ENCODE data around the gene LRIT2. TPM values are rescaled to one million over a fixed set of nuclear protein-coding genes. Genes with fewer than 3 reads are reported as not detected.
"Not testable (repeated sequence)": the region's sequence is repeated elsewhere in the genome, so short reads cannot be mapped to it uniquely, and the experiment has no call there.

Gene LRIT2
- total RNA-seq, 1 donor: not detected

DNA sequence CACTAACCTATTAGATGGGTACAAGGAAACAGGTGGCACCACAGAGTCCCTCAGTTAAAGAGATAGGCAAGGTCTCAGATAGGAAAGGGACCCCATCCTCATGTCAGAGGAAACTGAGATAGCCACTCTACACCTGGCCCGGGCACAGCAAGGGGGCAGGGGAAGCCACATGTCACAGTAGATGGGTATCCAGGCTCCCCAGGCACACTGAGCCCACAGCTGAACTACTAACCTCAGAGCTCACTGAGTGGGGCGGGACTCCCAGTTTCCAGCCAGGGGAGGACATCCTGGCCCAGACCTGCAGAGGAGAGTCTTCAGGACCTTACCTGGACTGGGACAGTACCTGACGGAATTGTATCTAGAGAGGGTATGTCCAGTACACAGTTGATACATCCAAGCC, 34.7 kb downstream of the LRIT2 start:
- Histone ChIP-seq H3K4me1 (ENCODE audit: insufficient read depth, low read length) (peaks cover 19% of the 10 kb centered on the region), H3K4me3 (ENCODE audit: low read length) (no peak overlapping the region), H3K27me3 (ENCODE audit: insufficient read depth, low read length) (peaks cover 23% of the 10 kb centered on the region), H3K9me3 (ENCODE audit: low read depth, low read length) (no peaks in the 10 kb centered on the region)

DNA sequence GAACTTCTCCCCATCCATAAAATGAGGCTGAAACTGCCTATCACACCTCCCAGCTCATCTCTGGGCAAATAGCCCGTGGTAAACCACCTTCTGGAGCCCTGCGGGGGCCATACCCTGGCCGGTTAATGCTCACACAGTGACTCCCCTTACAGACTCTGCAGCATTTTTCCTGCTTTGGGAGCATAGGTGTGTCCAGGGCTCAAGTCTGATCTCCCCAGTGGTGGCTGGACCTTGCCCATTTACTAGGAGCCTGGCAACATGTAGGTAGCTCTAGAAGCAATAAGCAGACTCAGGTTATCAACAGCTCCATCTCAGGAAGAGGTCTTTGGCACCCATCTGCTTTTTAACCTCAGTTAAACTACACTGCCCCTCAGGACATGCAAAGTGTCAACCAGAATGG, 36.5 kb downstream of the LRIT2 start:
- no peaks in the 10 kb centered on the region for H3K9me3 ChIP-seq (ENCODE audit: low read depth, low read length)
- H3K4me3 ChIP-seq (ENCODE audit: low read length): no peak overlapping the region
- H3K4me1 ChIP-seq (ENCODE audit: insufficient read depth, low read length): peaks cover 11% of the 10 kb centered on the region
- H3K27me3 ChIP-seq (ENCODE audit: insufficient read depth, low read length): peaks cover 8% of the 10 kb centered on the region

- Histone ChIP-seq H3K27me3 (ENCODE audit: insufficient read depth, low read length) (no peaks in the 10 kb centered on the region), H3K4me1 (ENCODE audit: insufficient read depth, low read length) (no peaks in the 10 kb centered on the region), H3K4me3 (ENCODE audit: low read length) (no peak overlapping the region), H3K9me3 (ENCODE audit: low read depth, low read length) (no peaks in the 10 kb centered on the region)
These were observed 39.7 kb downstream of the LRIT2 start for GRCh38 chr10:84185526-84186175.

GRCh38 chr10:84184517-84184916, 40.8 kb downstream of the LRIT2 start:
- Histone ChIP-seq H3K4me1 (ENCODE audit: insufficient read depth, low read length) (peaks cover under 1% of the 10 kb centered on the region), H3K9me3 (ENCODE audit: low read depth, low read length) (no peaks in the 10 kb centered on the region), H3K4me3 (ENCODE audit: low read length) (no peak overlapping the region), H3K27me3 (ENCODE audit: insufficient read depth, low read length) (no peaks in the 10 kb centered on the region)

GRCh38 chr10:84181631-84182030, 43.7 kb downstream of the LRIT2 start:
- peaks cover 22% of the 10 kb centered on the region for H3K4me1 ChIP-seq (ENCODE audit: insufficient read depth, low read length)

GRCh38 chr10:84180386-84180785, 45.0 kb downstream of the LRIT2 start:
- H3K27me3 ChIP-seq (ENCODE audit: insufficient read depth, low read length); H3K4me3 ChIP-seq (ENCODE audit: low read length); H3K9me3 ChIP-seq (ENCODE audit: low read depth, low read length): not testable (repeated sequence)
- H3K4me1 ChIP-seq (ENCODE audit: insufficient read depth, low read length): peaks cover 27% of the 10 kb centered on the region

More at GRCh38 chr10:84181631-84182030, 43.7 kb downstream of the LRIT2 start:
- no peaks in the 10 kb centered on the region for H3K27me3 ChIP-seq (ENCODE audit: insufficient read depth, low read length)
- no peak overlapping the region for H3K4me3 ChIP-seq (ENCODE audit: low read length)
- no peaks in the 10 kb centered on the region for H3K9me3 ChIP-seq (ENCODE audit: low read depth, low read length)

- Histone ChIP-seq H3K27me3 (ENCODE audit: insufficient read depth, low read length) (no peaks in the 10 kb centered on the region), H3K9me3 (ENCODE audit: low read depth, low read length) (no peaks in the 10 kb centered on the region), H3K4me1 (ENCODE audit: insufficient read depth, low read length) (peaks cover 27% of the 10 kb centered on the region), H3K4me3 (ENCODE audit: low read length) (no peak overlapping the region)
These were observed 46.2 kb downstream of the LRIT2 start for GRCh38 chr10:84179059-84179710.

DNA sequence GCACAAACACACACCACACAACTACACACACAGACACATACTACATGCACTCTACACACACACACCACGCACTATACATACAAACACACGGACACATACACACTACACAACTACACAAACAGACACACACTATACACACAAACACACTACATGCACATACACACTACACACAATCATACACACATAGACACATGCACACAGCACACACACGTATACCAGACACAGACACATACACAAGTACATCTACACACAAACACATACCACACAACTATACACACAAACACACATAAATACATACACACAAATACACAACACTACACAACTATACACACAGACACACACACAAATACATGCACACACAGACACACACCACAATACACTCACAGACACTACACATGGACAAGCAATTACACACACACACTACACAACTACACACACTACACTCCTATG, 47.2 kb downstream of the LRIT2 start:
- H3K4me3 ChIP-seq (ENCODE audit: low read length): no peak overlapping the region
- no peaks in the 10 kb centered on the region for H3K27me3 ChIP-seq (ENCODE audit: insufficient read depth, low read length)
- no peaks in the 10 kb centered on the region for H3K9me3 ChIP-seq (ENCODE audit: low read depth, low read length)

DNA sequence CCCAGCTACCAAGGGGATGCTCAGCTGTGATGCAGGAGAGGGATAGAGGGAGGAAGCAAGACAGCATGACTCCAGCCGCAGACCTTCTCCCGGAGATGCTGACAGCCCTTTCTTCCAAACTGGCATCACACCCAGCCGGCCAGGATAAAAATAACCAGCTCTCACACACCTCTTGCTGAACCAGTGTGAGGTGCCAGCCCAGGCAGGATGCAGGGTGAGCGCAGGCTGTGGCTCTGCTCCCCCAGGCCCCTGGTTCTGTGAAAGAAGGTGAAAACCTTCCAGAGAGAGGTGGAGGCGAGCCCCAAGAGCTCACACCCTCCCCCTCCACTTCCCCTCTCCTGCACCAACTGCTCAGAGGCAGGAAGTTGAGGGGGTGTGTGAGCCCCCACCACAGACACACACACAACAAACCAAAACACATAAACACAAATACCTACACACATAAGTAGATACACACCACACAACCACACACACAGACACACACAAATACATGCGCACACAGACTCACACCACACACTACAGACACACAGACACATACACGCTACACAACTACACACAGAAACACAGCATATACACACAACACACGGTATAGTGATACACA, 47.7 kb downstream of the LRIT2 start:
- H3K4me3 ChIP-seq (ENCODE audit: low read length): no peak overlapping the region
- peaks cover 27% of the 10 kb centered on the region for H3K4me1 ChIP-seq (ENCODE audit: insufficient read depth, low read length)
- H3K27me3 ChIP-seq (ENCODE audit: insufficient read depth, low read length): no peaks in the 10 kb centered on the region
- H3K9me3 ChIP-seq (ENCODE audit: low read depth, low read length): no peaks in the 10 kb centered on the region

More for the DNA sequence above, 47.2 kb downstream of the LRIT2 start:
- peaks cover 27% of the 10 kb centered on the region for H3K4me1 ChIP-seq (ENCODE audit: insufficient read depth, low read length)

- Histone ChIP-seq H3K4me1 (ENCODE audit: insufficient read depth, low read length) (peaks cover 27% of the 10 kb centered on the region), H3K4me3 (ENCODE audit: low read length) (no peak overlapping the region), H3K27me3 (ENCODE audit: insufficient read depth, low read length) (no peaks in the 10 kb centered on the region), H3K9me3 (ENCODE audit: low read depth, low read length) (no peaks in the 10 kb centered on the region)
These were observed 48.4 kb downstream of the LRIT2 start for GRCh38 chr10:84176836-84177474.

- Histone ChIP-seq H3K4me3 (ENCODE audit: low read length) (no peak overlapping the region), H3K27me3 (ENCODE audit: insufficient read depth, low read length) (no peaks in the 10 kb centered on the region), H3K9me3 (ENCODE audit: low read depth, low read length) (no peaks in the 10 kb centered on the region), H3K4me1 (ENCODE audit: insufficient read depth, low read length) (peaks cover 27% of the 10 kb centered on the region)
These were observed 49.0 kb downstream of the LRIT2 start for GRCh38 chr10:84176351-84176750.

DNA sequence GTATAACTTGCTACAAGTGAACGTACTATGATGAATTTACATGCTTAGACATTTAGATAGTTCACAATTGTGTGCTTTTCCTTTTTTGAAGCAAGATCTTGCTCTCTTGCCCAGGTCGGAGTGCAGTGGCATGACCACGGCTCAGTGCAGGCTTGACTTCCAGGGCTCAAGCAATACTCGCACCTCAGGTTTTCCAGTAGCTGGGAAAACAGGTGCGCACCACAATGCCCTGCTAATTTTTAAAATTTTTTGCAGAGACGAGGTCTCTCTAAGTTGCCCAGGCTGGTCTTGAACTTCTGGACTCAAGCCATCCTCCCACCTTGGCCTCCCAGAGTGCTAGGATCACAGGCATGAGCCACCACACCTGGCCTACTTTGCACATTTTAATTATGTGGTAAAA, 49.9 kb downstream of the LRIT2 start:
- H3K9me3 ChIP-seq (ENCODE audit: low read depth, low read length): no peaks in the 10 kb centered on the region
- no peak overlapping the region for H3K4me3 ChIP-seq (ENCODE audit: low read length)
- no peaks in the 10 kb centered on the region for H3K27me3 ChIP-seq (ENCODE audit: insufficient read depth, low read length)
- peaks cover 27% of the 10 kb centered on the region for H3K4me1 ChIP-seq (ENCODE audit: insufficient read depth, low read length)

DNA sequence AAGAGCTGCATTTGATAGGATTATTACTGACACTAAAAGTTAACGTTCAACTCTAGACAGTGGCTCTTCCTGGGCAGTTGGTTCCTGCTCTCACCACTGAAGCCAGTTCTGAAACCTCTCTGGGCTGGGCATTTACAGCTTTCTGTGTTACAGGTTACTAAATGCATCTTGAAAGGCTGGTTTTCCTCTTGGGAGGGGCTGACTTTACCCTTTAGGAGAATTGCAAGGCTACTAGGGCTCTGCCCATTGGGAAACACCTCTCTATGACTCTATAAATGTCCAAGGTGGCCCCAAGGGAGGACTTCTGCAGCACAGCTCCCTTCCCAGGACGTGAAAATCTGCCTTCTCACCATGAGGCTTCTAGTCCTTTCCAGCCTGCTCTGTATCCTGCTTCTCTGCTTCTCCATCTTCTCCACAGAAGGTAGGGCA, 51.8 kb downstream of the LRIT2 start, which contains the start of gene GPR15LG:
Gene GPR15LG (plus strand): TSS at position 301 of the 429 bp plus-strand sequence. CDS start 51 bp downstream, at position 352.
- no peaks in the 10 kb centered on the region for H3K9me3 ChIP-seq (ENCODE audit: low read depth, low read length)
- H3K4me3 ChIP-seq (ENCODE audit: low read length): no peak within 1 kb of the TSS
- no peaks in the 10 kb centered on the region for H3K27me3 ChIP-seq (ENCODE audit: insufficient read depth, low read length)
- H3K4me1 ChIP-seq (ENCODE audit: insufficient read depth, low read length): peaks cover 19% of the 10 kb centered on the region

GRCh38 chr10:84172467-84173356, 52.6 kb downstream of the LRIT2 start:
- Histone ChIP-seq H3K4me3 (ENCODE audit: low read length) (no peak overlapping the region), H3K9me3 (ENCODE audit: low read depth, low read length) (no peaks in the 10 kb centered on the region), H3K4me1 (ENCODE audit: insufficient read depth, low read length) (peaks cover 16% of the 10 kb centered on the region), H3K27me3 (ENCODE audit: insufficient read depth, low read length) (no peaks in the 10 kb centered on the region)

Measured in mononuclear cell (primary cell).